Calu3 (cell line): ENCODE results near the gene SCIMP. TPM values are rescaled to one million over a fixed set of nuclear protein-coding genes. Genes with fewer than 3 reads are reported as not detected.

Source experiments
- BruUV-seq: library from RNA; stranded (reverse); fragments of 400-500 nt; replicated peaks from 2 replicates; lab custom pipeline; 2021; lab: Mats Ljungman, UMichigan
- CTCF ChIA-PET: fragments of 300-600 bp; sonication (Branson Sonifier 250); formaldehyde crosslinking; loops from one replicate; lab custom pipeline; 2022; ENCODE audit warnings: antibody characterized with exemption; lab: Charles Lee
- DNase-seq: peaks from one replicate; pipeline ENCODE4 v3.0.0; 2022
- H3K27ac Mint-ChIP-seq: one replicate; pipeline ENCODE4 v1.8.0; 2022; ENCODE audit warnings: mixed read lengths; ENCODE audit not compliant: unreplicated experiment
- H3K27me3 Mint-ChIP-seq: one replicate; pipeline ENCODE4 v1.8.0; 2022; ENCODE audit warnings: mixed read lengths; ENCODE audit not compliant: unreplicated experiment
- H3K36me3 Mint-ChIP-seq: one replicate; pipeline ENCODE4 v1.8.0; 2022; ENCODE audit warnings: mild to moderate bottlenecking, moderate library complexity, mixed read lengths; ENCODE audit not compliant: insufficient read depth, unreplicated experiment
- H3K4me1 Mint-ChIP-seq: one replicate; pipeline ENCODE4 v1.8.0; 2022; ENCODE audit warnings: mild to moderate bottlenecking, low read depth, mixed read lengths; ENCODE audit not compliant: unreplicated experiment
- H3K4me3 Mint-ChIP-seq: one replicate; pipeline ENCODE4 v1.8.0; 2022; ENCODE audit warnings: mild to moderate bottlenecking, low read depth, moderate library complexity, mixed read lengths; ENCODE audit not compliant: unreplicated experiment
- H3K9me3 Mint-ChIP-seq: one replicate; pipeline ENCODE4 v1.8.0; 2022; ENCODE audit warnings: low read depth, mixed read lengths; ENCODE audit not compliant: unreplicated experiment
- intact Hi-C: fragments of 100-400 bp; cut with micrococcal nuclease; formaldehyde crosslinking; loops from one replicate; pipeline ENCODE4 v1.10.0; 2022; ENCODE audit not compliant: unreplicated experiment
- total RNA-seq: library from RNA; stranded (reverse); gene quantifications from 2 replicates; pipeline ENCODE4 v1.2.3, GENCODE V29; 2022
- TF ChIP-seq, protein P1 (sequence below): fragments of 200-600 bp; IDR thresholded peaks from one replicate; pipeline ENCODE4 v1.8.0; 2022; ENCODE audit warnings: antibody characterized with exemption; ENCODE audit not compliant: unreplicated experiment

The SCIMP gene
- total RNA-seq, 1 experiment from 2014 or later = not detected

DNA sequence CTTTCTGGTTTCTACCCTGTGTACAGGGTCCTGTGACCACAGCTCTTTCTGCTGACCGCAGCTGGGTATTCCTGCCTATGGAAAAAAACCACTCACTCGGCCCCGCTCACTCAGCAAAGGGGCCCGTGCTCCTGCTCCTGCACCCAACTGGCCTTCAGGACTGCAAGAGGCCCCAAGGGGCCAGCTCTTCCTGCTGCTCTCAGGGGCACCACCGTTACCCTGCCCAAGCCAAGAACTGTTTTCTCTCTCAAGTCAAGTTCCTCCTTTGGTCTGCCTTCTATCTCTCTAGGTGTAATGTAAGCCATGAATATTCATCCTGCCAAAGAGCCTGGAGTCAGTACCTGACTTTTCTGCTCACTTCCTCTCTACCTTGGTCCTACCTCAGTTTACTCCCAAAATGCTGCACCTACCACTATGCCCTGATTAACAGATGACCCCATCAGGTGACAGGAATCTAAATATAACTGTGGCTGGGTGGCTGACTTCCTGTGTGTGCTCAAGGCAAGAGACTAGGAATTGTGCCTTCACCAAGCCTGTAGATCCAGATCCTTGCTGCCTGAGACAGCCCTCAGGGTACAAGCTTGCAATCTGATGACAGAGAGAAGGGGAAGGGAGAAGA, 20.4 kb upstream of the SCIMP start:
- Mint-ChIP-seq H3K9me3 (no peaks in the 10 kb centered on the region), H3K4me3 (no peak overlapping the region), H3K36me3 (no peaks in the 10 kb centered on the region), H3K27ac (no peak overlapping the region), H3K27me3 (no peaks in the 10 kb centered on the region), H3K4me1 (no peaks in the 10 kb centered on the region)
- no TSS peak for BruUV-seq
- DNase-seq = no peak
- CTCF ChIA-PET = no interaction called here
- intact Hi-C loops = no loop called here
- TF ChIP-seq, protein P1, sequence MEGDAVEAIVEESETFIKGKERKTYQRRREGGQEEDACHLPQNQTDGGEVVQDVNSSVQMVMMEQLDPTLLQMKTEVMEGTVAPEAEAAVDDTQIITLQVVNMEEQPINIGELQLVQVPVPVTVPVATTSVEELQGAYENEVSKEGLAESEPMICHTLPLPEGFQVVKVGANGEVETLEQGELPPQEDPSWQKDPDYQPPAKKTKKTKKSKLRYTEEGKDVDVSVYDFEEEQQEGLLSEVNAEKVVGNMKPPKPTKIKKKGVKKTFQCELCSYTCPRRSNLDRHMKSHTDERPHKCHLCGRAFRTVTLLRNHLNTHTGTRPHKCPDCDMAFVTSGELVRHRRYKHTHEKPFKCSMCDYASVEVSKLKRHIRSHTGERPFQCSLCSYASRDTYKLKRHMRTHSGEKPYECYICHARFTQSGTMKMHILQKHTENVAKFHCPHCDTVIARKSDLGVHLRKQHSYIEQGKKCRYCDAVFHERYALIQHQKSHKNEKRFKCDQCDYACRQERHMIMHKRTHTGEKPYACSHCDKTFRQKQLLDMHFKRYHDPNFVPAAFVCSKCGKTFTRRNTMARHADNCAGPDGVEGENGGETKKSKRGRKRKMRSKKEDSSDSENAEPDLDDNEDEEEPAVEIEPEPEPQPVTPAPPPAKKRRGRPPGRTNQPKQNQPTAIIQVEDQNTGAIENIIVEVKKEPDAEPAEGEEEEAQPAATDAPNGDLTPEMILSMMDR = no peak

- Mint-ChIP-seq H3K27ac (no peak overlapping the region), H3K36me3 (no peaks in the 10 kb centered on the region), H3K27me3 (no peaks in the 10 kb centered on the region), H3K4me1 (no peaks in the 10 kb centered on the region), H3K4me3 (no peak overlapping the region), H3K9me3 (no peaks in the 10 kb centered on the region)
- no peak for DNase-seq
- intact Hi-C loops = no loop called here
- TF ChIP-seq, protein P1 = no peak
- no TSS peak for BruUV-seq
- CTCF ChIA-PET = no interaction called here
These were observed 19.8 kb upstream of the SCIMP start for GRCh38 chr17:5254414-5254813.

GRCh38 chr17:5249615-5250014, 15.0 kb upstream of the SCIMP start:
- DNase-seq = peak; percentile 58
- Mint-ChIP-seq H3K27ac (no peak overlapping the region), H3K9me3 (no peaks in the 10 kb centered on the region), H3K36me3 (no peaks in the 10 kb centered on the region), H3K4me1 (no peaks in the 10 kb centered on the region), H3K27me3 (no peaks in the 10 kb centered on the region), H3K4me3 (no peak overlapping the region)
- CTCF ChIA-PET = no interaction called here
- BruUV-seq = no TSS peak
- TF ChIP-seq, protein P1 = no peak
- intact Hi-C loops = loop anchor here (1.0 kb wide), 1 partner anchor 58 kb away; no protein-coding TSS in a partner anchor

GRCh38 chr17:5248821-5249479, 14.3 kb upstream of the SCIMP start:
- Mint-ChIP-seq H3K4me1 (no peaks in the 10 kb centered on the region), H3K9me3 (no peaks in the 10 kb centered on the region), H3K36me3 (no peaks in the 10 kb centered on the region), H3K4me3 (no peak overlapping the region), H3K27ac (no peak overlapping the region), H3K27me3 (no peaks in the 10 kb centered on the region)
- no peak for DNase-seq
- CTCF ChIA-PET = interaction anchor here (1.2 kb wide), 1 partner anchor 59 kb away, joined by 9 read pairs; no protein-coding TSS in a partner anchor
- BruUV-seq = no TSS peak
- TF ChIP-seq, protein P1 = no peak
- intact Hi-C loops = loop anchor here (1.0 kb wide), 1 partner anchor 58 kb away; no protein-coding TSS in a partner anchor
